H9 (cell line): ENCODE data around the gene ZNF76. TPM values are rescaled to one million over a fixed set of nuclear protein-coding genes. Genes with fewer than 3 reads are reported as not detected.

ENCODE experiments used
- DNase-seq: peaks from one replicate; pipeline ENCODE4 v3.0.0-alpha.2; 2017
- H2AFZ ChIP-seq: one replicate; pipeline ENCODE4 v1.6.1; 2013; ENCODE audit warnings: mild to moderate bottlenecking, low read length, control low read depth, moderate library complexity
- H2AK5ac ChIP-seq: 2 replicates; pipeline ENCODE4 v1.6.1; 2013; ENCODE audit warnings: low read length, control low read depth, mixed read lengths; ENCODE audit not compliant: insufficient read length
- H2BK120ac ChIP-seq: one replicate; pipeline ENCODE4 v1.6.1; 2013; ENCODE audit warnings: low read depth, mild to moderate bottlenecking, low read length, control low read depth, inconsistent platforms; ENCODE audit not compliant: poor library complexity, severe bottlenecking
- H2BK12ac ChIP-seq: 2 replicates; pipeline ENCODE4 v1.6.1; 2013; ENCODE audit warnings: low read length, control low read depth, mixed read lengths, low read depth; ENCODE audit not compliant: insufficient read length
- H2BK15ac ChIP-seq: 2 replicates; pipeline ENCODE4 v1.6.1; 2013; ENCODE audit warnings: low read depth, low read length, control low read depth
- H2BK20ac ChIP-seq: one replicate; pipeline ENCODE4 v1.6.1; 2013; ENCODE audit warnings: low read depth, mild to moderate bottlenecking, low read length, control low read depth, inconsistent platforms; ENCODE audit not compliant: poor library complexity, severe bottlenecking
- H2BK5ac ChIP-seq: 2 replicates; pipeline ENCODE4 v1.6.1; 2013; ENCODE audit warnings: low read length, control low read depth, mixed read lengths; ENCODE audit not compliant: insufficient read length
- H3K14ac ChIP-seq: 2 replicates; pipeline ENCODE4 v1.6.1; 2013; ENCODE audit warnings: low read length, control low read depth; ENCODE audit not compliant: insufficient read depth
- H3K18ac ChIP-seq: 2 replicates; pipeline ENCODE4 v1.6.1; 2013; ENCODE audit warnings: low read depth, mild to moderate bottlenecking, mixed read lengths, low read length, control low read depth; ENCODE audit not compliant: insufficient read length
- H3K23ac ChIP-seq: 2 replicates; pipeline ENCODE4 v1.6.1; 2013; ENCODE audit warnings: low read length, control low read depth, mixed read lengths, low read depth; ENCODE audit not compliant: insufficient read length
- H3K23me2 ChIP-seq: 2 replicates; pipeline ENCODE4 v1.6.1; 2013; ENCODE audit warnings: low read depth, mild to moderate bottlenecking, mixed read lengths, low read length, control low read depth; ENCODE audit not compliant: insufficient read length, poor library complexity, severe bottlenecking
- H3K27ac ChIP-seq: 2 replicates; pipeline ENCODE4 v1.5.1; 2013; ENCODE audit warnings: low read length, control low read depth, mixed read lengths, low read depth; ENCODE audit not compliant: insufficient read length
- H3K27me3 ChIP-seq: 2 replicates; pipeline ENCODE4 v1.6.1; 2013; ENCODE audit warnings: low read length, control low read depth, inconsistent platforms; ENCODE audit not compliant: insufficient read depth
- H3K4ac ChIP-seq: 2 replicates; pipeline ENCODE4 v1.6.1; 2013; ENCODE audit warnings: low read depth, mild to moderate bottlenecking, control low read depth, inconsistent platforms, low read length, moderate library complexity
- H3K4me1 ChIP-seq: 2 replicates; pipeline ENCODE4 v1.6.1; 2013; ENCODE audit warnings: low read length, control low read depth, inconsistent platforms; ENCODE audit not compliant: insufficient read depth
- H3K4me2 ChIP-seq: 2 replicates; pipeline ENCODE4 v1.6.1; 2013; ENCODE audit warnings: low read length, control low read depth, mixed read lengths; ENCODE audit not compliant: insufficient read length, insufficient read depth
- H3K56ac ChIP-seq: 2 replicates; pipeline ENCODE4 v1.6.1; 2013; ENCODE audit warnings: low read depth, mild to moderate bottlenecking, mixed read lengths, low read length, control low read depth; ENCODE audit not compliant: insufficient read length
- H3K79me1 ChIP-seq: 2 replicates; pipeline ENCODE4 v1.6.1; 2013; ENCODE audit warnings: low read depth, mild to moderate bottlenecking, moderate library complexity, low read length, control low read depth, inconsistent platforms; ENCODE audit not compliant: insufficient read depth, poor library complexity, severe bottlenecking
- H3K79me2 ChIP-seq: 2 replicates; pipeline ENCODE4 v1.6.1; 2013; ENCODE audit warnings: low read length, control low read depth, inconsistent platforms; ENCODE audit not compliant: insufficient read depth
- H3K9ac ChIP-seq: 2 replicates; pipeline ENCODE4 v1.6.1; 2013; ENCODE audit warnings: low read length, control low read depth, mixed read lengths; ENCODE audit not compliant: insufficient read length; ENCODE audit errors: extremely low read depth
- H3K9me3 ChIP-seq: one replicate; pipeline ENCODE4 v1.6.1; 2013; ENCODE audit warnings: low read depth, low read length, inconsistent platforms; ENCODE audit not compliant: control insufficient read depth
- H3T11ph ChIP-seq: one replicate; pipeline ENCODE4 v1.6.1; 2013; ENCODE audit warnings: mild to moderate bottlenecking, low read length, control low read depth, inconsistent platforms
- H4K20me1 ChIP-seq: one replicate; pipeline ENCODE4 v1.6.1; 2013; ENCODE audit not compliant: control insufficient read depth, insufficient read length, insufficient read depth
- H4K5ac ChIP-seq: 2 replicates; pipeline ENCODE4 v1.6.1; 2013; ENCODE audit warnings: low read depth, mild to moderate bottlenecking, mixed read lengths, low read length, control low read depth; ENCODE audit not compliant: insufficient read length
- H4K8ac ChIP-seq: replicated peaks from 2 replicates; pipeline ENCODE4 v1.6.1; 2013; ENCODE audit warnings: low read length, control low read depth, mixed read lengths, low read depth; ENCODE audit not compliant: insufficient read length
- H4K91ac ChIP-seq: 2 replicates; pipeline ENCODE4 v1.6.1; 2013; ENCODE audit warnings: low read depth, mild to moderate bottlenecking, moderate library complexity, mixed read lengths, low read length, control low read depth; ENCODE audit not compliant: insufficient read length
- H3K27ac Mint-ChIP-seq, 3 experiments: 2 replicates in 2 of 3; 3 replicates in 1 of 3; pipeline ENCODE4 v1.8.0; 2020 to 2021; ENCODE audit warnings: mixed read lengths in 3 of 3, mild to moderate bottlenecking in 1 of 3, moderate library complexity in 1 of 3
- H3K27me3 Mint-ChIP-seq: 2 replicates; pipeline ENCODE4 v1.8.0; 2021; ENCODE audit warnings: low read depth, mild to moderate bottlenecking, moderate library complexity, mixed read lengths
- H3K36me3 Mint-ChIP-seq, 3 experiments: 2 replicates in 2 of 3; 3 replicates in 1 of 3; pipeline ENCODE4 v1.8.0; 2020 to 2021; ENCODE audit warnings: low read depth in 3 of 3, mixed read lengths in 3 of 3; ENCODE audit not compliant: insufficient read depth in 1 of 3
- H3K4me1 Mint-ChIP-seq, 2 experiments: 2 replicates each; pipeline ENCODE4 v1.8.0; 2020; ENCODE audit warnings: mixed read lengths in 2 of 2
- H3K4me3 Mint-ChIP-seq, 2 experiments: 2 replicates in 1 of 2; 3 replicates in 1 of 2; pipeline ENCODE4 v1.8.0; 2020 to 2021; ENCODE audit warnings: mild to moderate bottlenecking in 2 of 2, mixed read lengths in 2 of 2, moderate library complexity in 1 of 2
- H3K9me3 Mint-ChIP-seq, 2 experiments: 2 replicates in 1 of 2; 3 replicates in 1 of 2; pipeline ENCODE4 v1.8.0; 2020; ENCODE audit warnings: mild to moderate bottlenecking in 2 of 2, mixed read lengths in 2 of 2, moderate library complexity in 1 of 2
- CTCF ChIP-seq: fragments of 200-600 bp; sonication (generic); conservative IDR thresholded peaks from 3 replicates; pipeline ENCODE4 v1.8.0; 2021; ENCODE audit warnings: antibody characterized with exemption, mild to moderate bottlenecking
- WGBS: extraction: QIAGEN DNeasy Blood & Tissue Kit; methylation state at CpG from one replicate; pipeline ENCODE4 v1.1.7; 2013; ENCODE audit warnings: missing lambda C conversion rate, low lambda C conversion rate, mixed read lengths; ENCODE audit not compliant: insufficient read length; ENCODE audit errors: extremely low coverage; 5-methylcytosine and 5-hydroxymethylcytosine counted together
- total RNA-seq: library from RNA; stranded (reverse); gene quantifications from 2 replicates; pipeline ENCODE4 v1.2.1, GENCODE V29; 2021

The ZNF76 gene
- total RNA-seq, 1 experiment from 2014 or later: 21.1 TPM

GRCh38 chr6:35280903-35281302 is 21.4 kb downstream of the ZNF76 start:
- no peak overlapping the region for H4K91ac ChIP-seq
- no peak overlapping the region for H3K56ac ChIP-seq
- no peaks in the 10 kb centered on the region for H4K20me1 ChIP-seq
- H2BK5ac ChIP-seq: no peak overlapping the region
- H3K9ac ChIP-seq: no peak overlapping the region
- H2AK5ac ChIP-seq: no peak overlapping the region
- no peak overlapping the region for H3K4me2 ChIP-seq
- no peaks in the 10 kb centered on the region for H3K23me2 ChIP-seq
- no peak for DNase-seq
- no peak overlapping the region for H3K14ac ChIP-seq
- H4K8ac ChIP-seq: no peak overlapping the region
- no peak overlapping the region for H2BK15ac ChIP-seq
- H3K4me3 Mint-ChIP-seq: no peak overlapping the region
- no peaks in the 10 kb centered on the region; the same call in 1 of the 2 replicates for H3K27me3 Mint-ChIP-seq
- no peak for TF ChIP-seq CTCF
- no peak overlapping the region for H3T11ph ChIP-seq
- H2BK120ac ChIP-seq: no peak overlapping the region
- no peaks in the 10 kb centered on the region for H3K79me2 ChIP-seq
- WGBS: no CpG with 5 or more reads among the region's 4 CpGs
- no peak overlapping the region for H2BK12ac ChIP-seq
- H3K23ac ChIP-seq: no peak overlapping the region
- no peaks in the 10 kb centered on the region for H3K27me3 ChIP-seq
- H3K27ac ChIP-seq: no peak overlapping the region
- no peaks in the 10 kb centered on the region for H3K4me1 Mint-ChIP-seq
- H3K18ac ChIP-seq: no peak overlapping the region
- no peak overlapping the region for H4K5ac ChIP-seq
- no peaks in the 10 kb centered on the region for H3K4me1 ChIP-seq
- H2AFZ ChIP-seq: no peak overlapping the region
- peaks cover 2 to 30% (median 13%) of the 10 kb centered on the region in 3 experiments; a peak in 6 of 7 replicates for H3K36me3 Mint-ChIP-seq
- H3K9me3 Mint-ChIP-seq: no peaks in the 10 kb centered on the region
- no peak overlapping the region for H3K27ac Mint-ChIP-seq
- H3K79me1 ChIP-seq: no peaks in the 10 kb centered on the region
- H3K4ac ChIP-seq: no peak overlapping the region
- no peaks in the 10 kb centered on the region for H3K9me3 ChIP-seq
- no peak overlapping the region for H2BK20ac ChIP-seq
